ENCODE data around the gene CTNNA3. TPM values are rescaled to one million over a fixed set of nuclear protein-coding genes. Genes with fewer than 3 reads are reported as not detected.

The CTNNA3 gene
- total and polyA plus RNA-seq, 10 donors = 0.03 to 2.4 (median 0.76) TPM; not detected in 1

DNA sequence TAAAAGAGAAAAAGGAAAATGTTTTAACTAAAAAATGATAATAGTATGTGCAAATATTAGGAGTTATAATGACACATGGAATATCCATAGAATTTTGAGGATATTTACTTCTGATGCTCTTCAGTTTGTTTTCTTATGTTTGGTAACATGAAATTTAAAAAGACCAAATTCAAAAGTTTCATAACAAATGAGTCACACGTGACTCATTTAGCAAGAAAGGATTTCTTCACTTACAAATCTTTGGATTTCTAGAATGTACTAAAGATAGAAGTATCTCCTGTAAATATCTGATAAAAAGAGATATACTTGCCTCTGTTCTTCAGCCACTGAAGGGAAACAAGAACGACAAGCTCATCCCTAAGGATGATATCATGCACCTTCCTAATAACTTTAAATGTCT lies 1544.6 kb downstream of the CTNNA3 start:
- intact Hi-C loops (cut with DNase I; ENCODE audit: low total_unique reads) = no loop called here
- no peak for DNase-seq
- no peaks in the 10 kb centered on the region for H3K9me3 ChIP-seq
- H3K4me3 ChIP-seq = no peak overlapping the region
- H3K4me1 ChIP-seq = no peaks in the 10 kb centered on the region
- H3K36me3 ChIP-seq = no peaks in the 10 kb centered on the region
- H3K27me3 ChIP-seq (replicated peaks in 1 of 7) = no peaks in the 10 kb centered on the region
- 58 to 70% (median 66%) methylated on average over 2 of the region's 2 CpGs for WGBS, 5 donors
- H3K27ac ChIP-seq = no peak overlapping the region
- TF ChIP-seq POLR2A (IDR thresholded peaks at IDR 0.05) (no peak), POLR2AphosphoS5 (IDR thresholded peaks at IDR 0.05) (no peak)
- TF ChIP-seq, protein P1, sequence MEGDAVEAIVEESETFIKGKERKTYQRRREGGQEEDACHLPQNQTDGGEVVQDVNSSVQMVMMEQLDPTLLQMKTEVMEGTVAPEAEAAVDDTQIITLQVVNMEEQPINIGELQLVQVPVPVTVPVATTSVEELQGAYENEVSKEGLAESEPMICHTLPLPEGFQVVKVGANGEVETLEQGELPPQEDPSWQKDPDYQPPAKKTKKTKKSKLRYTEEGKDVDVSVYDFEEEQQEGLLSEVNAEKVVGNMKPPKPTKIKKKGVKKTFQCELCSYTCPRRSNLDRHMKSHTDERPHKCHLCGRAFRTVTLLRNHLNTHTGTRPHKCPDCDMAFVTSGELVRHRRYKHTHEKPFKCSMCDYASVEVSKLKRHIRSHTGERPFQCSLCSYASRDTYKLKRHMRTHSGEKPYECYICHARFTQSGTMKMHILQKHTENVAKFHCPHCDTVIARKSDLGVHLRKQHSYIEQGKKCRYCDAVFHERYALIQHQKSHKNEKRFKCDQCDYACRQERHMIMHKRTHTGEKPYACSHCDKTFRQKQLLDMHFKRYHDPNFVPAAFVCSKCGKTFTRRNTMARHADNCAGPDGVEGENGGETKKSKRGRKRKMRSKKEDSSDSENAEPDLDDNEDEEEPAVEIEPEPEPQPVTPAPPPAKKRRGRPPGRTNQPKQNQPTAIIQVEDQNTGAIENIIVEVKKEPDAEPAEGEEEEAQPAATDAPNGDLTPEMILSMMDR (IDR thresholded peaks at IDR 0.05 in 8 of 11, conservative IDR thresholded peaks at IDR 0.05 in 3 of 11) = no peak

DNA sequence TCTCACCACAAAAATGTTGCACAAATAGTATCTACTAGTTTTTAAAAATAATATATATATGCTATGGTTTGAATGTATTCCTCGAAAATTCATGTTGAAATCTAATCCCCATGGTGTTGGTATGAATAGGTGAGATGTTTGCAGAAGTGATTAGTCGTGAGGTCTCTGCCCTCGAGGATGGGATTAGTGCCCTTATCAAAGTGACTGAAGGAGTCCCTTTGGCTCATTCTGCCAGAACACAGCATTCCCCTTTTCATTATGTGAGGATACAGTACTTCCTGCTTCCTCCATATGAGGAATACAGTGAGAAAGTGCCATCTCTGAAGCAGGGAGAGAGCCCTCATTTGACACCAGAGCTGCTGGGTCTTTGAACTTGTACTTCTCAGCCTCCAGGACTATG lies 1547.7 kb downstream of the CTNNA3 start:
- no peak overlapping the region for H3K4me3 ChIP-seq
- no peaks in the 10 kb centered on the region for H3K27me3 ChIP-seq (replicated peaks in 1 of 7)
- no peaks in the 10 kb centered on the region for H3K4me1 ChIP-seq
- no peak for DNase-seq
- H3K9me3 ChIP-seq = no peaks in the 10 kb centered on the region
- WGBS, 5 donors = 67 to 83% (median 75%) methylated on average over 3 of the region's 3 CpGs
- H3K27ac ChIP-seq = no peak overlapping the region
- intact Hi-C loops (cut with DNase I; ENCODE audit: low total_unique reads) = no loop called here
- TF ChIP-seq POLR2A (IDR thresholded peaks at IDR 0.05) = no peak
- no peak for TF ChIP-seq POLR2AphosphoS5 (IDR thresholded peaks at IDR 0.05)
- TF ChIP-seq, protein P1 (IDR thresholded peaks at IDR 0.05 in 8 of 11, conservative IDR thresholded peaks at IDR 0.05 in 3 of 11) = no peak
- H3K36me3 ChIP-seq = no peaks in the 10 kb centered on the region

DNA sequence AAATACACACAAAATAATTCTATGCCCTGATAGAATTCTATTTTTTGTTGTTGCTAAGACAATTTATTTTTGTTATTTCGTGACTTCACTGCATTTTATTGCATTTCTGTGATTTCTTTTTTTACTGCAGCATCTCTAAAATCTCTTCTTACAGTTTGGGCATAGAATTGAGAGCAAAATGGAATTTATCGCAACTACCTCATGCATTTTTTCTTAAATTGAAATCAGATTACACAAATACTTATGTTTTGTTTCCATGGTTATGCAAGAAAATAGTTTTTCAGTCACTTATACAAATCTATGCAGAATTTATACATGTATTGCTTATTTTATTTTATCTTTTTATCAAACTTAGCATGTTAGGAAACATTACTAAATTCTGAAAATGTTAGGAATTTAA lies 1552.0 kb downstream of the CTNNA3 start:
- Histone ChIP-seq H3K36me3 (no peaks in the 10 kb centered on the region), H3K27me3 (replicated peaks in 1 of 7) (no peaks in the 10 kb centered on the region), H3K4me1 (no peaks in the 10 kb centered on the region), H3K4me3 (no peak overlapping the region), H3K27ac (no peak overlapping the region), H3K9me3 (no peaks in the 10 kb centered on the region)
- TF ChIP-seq POLR2AphosphoS5 (IDR thresholded peaks at IDR 0.05) = no peak
- TF ChIP-seq POLR2A (IDR thresholded peaks at IDR 0.05) = no peak
- TF ChIP-seq, protein P1 (IDR thresholded peaks at IDR 0.05 in 8 of 11, conservative IDR thresholded peaks at IDR 0.05 in 3 of 11) = no peak
- 64 to 80% (median 71%) methylated on average over 2 of the region's 2 CpGs for WGBS, 5 donors
- intact Hi-C loops (cut with DNase I; ENCODE audit: low total_unique reads) = no loop called here
- no peak for DNase-seq

DNA sequence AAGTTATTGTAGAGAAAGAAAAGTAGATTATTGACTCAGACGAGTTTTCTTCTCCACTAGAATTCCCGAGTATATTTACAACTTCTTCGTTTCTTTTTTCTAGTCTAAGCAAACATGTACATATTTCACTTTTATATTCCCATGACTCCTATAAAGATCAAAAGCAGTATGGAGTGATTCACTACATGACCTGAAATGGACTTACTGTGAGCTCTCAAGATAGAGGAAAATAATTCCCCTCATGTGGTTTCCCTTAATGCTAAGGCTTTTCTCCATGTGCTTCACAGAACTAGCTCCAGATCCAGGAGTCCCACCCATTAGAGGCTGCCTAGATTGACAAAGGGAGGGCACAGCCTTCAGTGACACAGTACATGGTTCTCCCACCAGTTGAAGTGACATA lies 1593.2 kb downstream of the CTNNA3 start:
- Histone ChIP-seq H3K36me3 (no peaks in the 10 kb centered on the region), H3K9me3 (no peaks in the 10 kb centered on the region), H3K4me1 (no peaks in the 10 kb centered on the region), H3K4me3 (no peak overlapping the region), H3K27ac (no peak overlapping the region), H3K27me3 (replicated peaks in 1 of 7) (no peaks in the 10 kb centered on the region)
- 78 to 93% (median 87%) methylated on average over 3 of the region's 3 CpGs for WGBS, 5 donors
- intact Hi-C loops (cut with DNase I; ENCODE audit: low total_unique reads) = no loop called here
- no peak for DNase-seq
- TF ChIP-seq POLR2AphosphoS5 (IDR thresholded peaks at IDR 0.05) (no peak), POLR2A (IDR thresholded peaks at IDR 0.05) (no peak)
- TF ChIP-seq, protein P1 (IDR thresholded peaks at IDR 0.05 in 8 of 11, conservative IDR thresholded peaks at IDR 0.05 in 3 of 11) = no peak

Measured in spleen (tissue), 11 donors.